Measurements from ENCODE around the gene DIP2C.
"Not testable (repeated sequence)": the region's sequence is repeated elsewhere in the genome, so short reads cannot be mapped to it uniquely, and the experiment has no call there.

DIP2C gene

DNA sequence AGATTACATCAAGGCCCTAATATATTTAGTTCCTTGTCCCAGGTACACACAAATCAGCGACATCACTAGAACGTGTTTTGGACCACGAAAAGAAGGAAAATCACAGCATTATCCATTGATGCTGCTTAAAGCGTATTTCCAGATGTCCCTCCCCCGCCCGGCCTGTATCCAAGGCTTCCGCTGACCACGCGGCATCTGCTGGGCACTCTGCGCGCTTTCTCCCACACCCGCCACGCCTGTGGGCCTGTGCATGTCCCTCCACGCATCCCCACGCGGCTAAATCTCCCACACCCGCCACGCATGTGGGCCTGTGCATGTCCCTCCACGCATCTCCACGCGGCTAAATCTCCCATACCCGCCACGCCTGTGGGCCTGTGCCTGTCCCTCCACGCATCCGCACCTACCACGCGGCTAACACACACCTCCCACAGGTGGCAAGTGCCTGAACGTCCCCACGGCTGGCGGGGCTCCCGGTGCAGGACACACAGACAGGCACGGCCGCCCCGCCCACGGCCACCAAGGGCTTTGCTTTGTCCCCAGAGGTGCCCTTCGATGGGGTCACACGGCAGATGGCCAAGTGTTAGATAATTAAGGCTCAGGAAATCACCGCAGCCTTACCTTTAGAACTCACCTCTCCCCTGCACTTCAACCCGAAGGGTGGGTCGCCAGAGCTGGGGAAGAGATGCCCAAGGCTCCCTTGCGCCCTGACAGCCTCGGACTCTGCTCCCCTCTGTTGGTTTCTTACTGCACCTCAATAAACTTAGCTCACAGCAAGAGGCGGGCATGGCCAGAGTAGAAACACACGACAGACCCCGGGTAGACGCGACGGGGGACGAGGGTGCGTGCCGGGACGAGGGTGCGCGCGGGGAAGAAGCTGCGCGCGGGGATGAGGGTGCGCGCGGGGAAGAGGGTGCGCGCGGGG, 49.5 kb downstream of the DIP2C start:
- DNase-seq = no peak

DNA sequence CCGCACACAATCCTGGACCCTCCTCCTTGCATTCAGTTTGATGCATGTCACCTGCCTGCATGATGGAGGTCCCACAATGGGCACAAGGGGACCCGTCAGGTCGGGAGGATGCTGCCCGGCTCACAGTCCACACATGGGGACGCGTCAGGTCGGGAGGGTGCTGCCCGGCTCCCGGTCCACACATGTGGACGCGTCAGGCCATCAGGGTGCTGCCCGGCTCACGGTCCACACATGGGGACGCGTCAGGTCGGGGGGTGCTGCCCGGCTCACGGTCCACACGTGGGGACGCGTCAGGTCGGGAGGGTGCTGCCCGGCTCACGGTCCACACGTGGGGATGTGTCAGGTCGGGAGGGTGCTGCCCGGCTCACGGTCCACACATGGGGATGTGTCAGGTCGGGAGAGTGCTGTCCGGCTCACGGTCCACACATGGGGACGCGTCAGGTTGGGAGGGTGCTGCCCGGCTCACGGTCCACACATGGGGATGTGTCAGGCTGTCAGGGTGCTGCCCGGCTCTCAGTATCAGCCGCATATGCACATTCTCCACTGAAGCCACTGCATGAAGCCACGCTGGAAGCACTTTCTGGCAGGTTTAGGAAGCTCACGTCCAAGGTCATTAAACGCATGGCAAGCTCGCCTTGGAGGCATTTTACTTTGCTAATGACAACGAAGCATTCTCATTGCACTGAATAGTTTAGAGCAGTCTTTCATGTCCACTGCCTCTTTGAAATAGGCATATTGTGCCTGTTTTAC, 50.3 kb downstream of the DIP2C start:
- DNase-seq = no peak

DNA sequence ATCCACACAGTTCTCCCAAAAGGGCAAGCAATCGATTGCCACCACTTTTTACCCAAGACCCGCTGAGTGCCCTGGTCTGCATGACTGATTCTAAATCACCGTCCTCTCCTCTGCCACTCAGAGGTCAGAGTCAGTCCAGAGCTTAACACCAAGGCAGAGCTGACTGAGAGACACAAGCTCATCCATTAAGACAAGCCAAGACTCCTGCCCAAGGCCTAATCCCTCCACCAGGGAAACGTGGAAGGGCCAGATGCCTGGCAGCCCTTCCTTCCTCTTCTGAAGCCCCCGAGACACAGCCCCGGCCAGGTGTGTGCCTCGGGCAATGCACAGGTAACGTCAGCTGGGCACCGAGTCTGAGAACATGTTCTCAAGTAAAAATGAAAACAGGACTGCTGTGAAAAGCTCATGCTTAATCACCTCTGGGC, 51.7 kb downstream of the DIP2C start:
- DNase-seq = no peak

DNA sequence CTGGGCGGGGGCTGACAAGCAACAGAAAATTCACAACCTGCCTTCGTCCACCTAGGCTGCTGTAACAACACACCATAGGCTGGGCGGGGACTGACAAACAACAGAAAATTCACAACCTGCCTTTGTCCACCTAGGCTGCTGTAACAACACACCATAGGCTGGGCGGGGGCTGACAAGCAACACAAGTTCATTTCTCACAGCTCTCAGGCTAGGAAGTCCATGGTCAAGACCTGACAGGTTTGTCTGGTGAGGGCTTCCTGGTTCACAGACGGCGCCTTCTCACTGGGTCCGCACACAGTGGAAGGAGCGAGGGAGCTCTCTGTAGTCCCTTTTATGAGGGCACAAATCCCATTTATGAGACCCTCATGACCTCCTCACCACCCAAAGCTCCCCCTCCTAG, 52.2 kb downstream of the DIP2C start:
- no peak for DNase-seq

DNA sequence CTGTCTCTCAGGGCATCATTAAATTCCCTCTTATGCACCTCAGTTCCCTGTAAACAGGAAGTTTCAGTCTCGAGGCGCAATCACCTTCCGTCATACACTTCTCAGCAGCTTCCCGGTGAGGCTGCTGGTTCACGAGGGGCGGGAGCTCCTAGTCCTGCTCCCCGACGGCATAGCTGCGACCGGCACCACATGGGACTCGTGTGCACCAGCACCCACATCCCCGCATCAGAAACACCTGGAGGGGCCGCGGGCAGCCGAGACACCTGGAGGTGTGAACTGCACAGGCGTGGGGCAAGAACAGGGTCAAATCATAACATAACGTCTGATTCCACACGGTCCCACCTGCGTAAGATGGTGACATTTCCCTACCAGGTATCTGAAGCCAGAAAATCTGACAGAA, 52.7 kb downstream of the DIP2C start:
- DNase-seq = no peak

DNA sequence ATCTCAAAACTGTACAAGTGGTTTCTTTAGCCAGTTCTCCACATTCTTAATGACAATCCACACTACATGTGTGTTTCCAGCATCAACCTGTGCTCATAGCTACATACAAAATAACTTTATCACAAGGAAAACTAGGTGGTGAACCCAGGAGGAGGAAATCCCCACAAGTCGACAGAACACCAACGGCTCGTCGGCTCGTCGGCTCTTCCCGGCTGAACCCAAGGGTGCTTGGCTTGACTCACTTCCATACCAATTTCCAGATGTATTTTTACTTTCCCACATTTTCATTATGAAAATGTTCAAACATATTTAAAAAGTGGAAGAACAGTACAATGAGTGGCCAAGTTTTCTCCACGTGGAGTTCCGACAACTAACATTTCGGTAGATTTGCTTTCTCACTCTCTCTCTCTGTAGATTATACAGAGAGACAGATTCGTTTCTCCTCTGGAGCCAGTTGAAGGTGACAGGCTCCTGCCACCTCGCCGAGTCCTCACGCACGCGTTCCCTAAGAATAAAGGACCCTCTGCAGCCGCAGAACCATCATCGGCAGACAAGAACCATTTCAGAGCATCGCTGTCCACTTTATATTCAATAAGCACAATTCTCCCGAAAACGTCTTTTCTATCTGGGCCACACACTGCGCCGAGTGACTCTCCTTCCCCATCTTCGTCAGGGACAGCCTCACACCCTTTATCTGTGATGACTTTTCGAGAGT, 53.3 kb downstream of the DIP2C start:
- DNase-seq = no peak

DNA sequence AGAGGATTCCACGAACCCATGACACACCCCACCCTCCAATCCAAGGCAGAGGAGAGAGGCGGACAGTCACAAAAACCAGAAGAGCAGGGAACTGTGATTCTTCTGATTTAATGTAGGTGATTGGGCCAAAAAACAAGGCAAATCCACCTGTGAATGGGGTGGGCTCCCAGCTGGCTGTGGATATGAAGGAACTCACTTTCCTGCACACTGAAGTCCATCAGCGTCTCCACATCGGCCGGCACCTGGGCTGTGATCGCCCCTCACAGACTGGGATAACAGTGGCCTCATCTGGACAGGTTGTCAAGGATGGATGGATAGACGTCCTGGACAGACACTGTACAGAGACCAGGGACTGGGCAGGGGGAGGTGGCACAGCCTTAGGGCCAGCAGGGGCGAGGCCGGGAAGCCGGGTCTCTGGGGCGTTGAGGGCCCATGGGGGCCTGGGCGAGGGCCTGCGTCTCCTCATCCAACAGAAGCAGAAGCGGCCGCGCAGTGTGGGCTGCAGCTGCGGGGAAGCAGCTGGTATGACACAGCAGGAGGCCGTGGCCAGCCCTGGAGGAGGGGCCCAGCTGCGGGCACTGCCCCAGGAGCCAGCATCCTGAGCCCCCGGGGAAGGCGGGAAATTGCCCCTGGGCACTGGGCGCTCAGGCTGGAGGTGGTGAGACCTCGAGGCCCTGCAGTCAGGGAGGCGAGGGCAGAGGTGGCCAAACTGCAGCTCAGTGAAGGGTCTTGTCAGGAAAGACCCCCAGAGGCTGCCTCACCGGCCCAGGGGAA, 54.2 kb downstream of the DIP2C start:
- DNase-seq = no peak

GRCh38 chr10:634256-634655, 55.2 kb downstream of the DIP2C start:
- no peak for DNase-seq

GRCh38 chr10:633279-634245, 55.9 kb downstream of the DIP2C start:
- DNase-seq = no peak

DNA sequence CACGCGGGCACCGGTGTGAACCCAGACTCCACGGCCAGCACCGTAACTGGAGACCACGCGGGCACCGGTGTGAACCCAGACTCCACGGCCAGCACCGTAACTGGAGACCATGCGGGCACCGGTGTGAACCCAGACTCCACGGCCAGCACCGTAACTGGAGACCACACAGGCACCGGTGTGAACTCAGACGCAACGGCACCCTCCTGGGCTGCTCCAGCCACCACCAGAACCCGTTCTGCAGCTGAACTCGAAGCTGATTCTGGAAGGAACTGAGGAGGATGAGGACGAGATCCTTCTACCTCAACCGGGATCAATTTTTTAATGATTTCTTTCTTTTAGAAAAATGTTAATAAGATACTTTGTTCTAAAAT, 56.7 kb downstream of the DIP2C start:
- DNase-seq = not testable (repeated sequence)

DNA sequence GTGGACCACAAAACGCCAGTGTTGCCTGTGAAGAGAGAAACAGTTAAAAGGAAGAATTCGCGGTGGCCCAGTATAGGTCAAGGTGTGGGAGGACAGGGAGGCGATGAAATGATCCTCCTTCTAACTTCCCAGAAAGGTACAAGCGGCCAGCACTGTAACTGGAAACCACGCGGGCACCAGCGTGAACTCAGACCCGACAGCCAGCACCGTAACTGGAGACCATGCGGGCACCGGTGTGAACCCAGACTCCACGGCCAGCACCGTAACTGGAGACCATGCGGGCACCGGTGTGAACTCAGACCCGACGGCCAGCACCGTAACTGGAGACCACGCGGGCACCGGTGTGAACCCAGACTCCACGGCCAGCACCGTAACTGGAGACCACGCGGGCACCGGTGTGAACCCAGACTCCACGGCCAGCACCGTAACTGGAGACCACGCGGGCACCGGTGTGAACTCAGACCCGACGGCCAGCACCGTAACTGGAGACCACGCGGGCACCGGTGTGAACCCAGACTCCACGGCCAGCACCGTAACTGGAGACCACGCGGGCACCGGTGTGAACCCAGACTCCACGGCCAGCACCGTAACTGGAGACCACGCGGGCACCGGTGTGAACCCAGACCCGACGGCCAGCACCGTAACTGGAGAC, 57.2 kb downstream of the DIP2C start:
- not testable (repeated sequence) for DNase-seq

DNA sequence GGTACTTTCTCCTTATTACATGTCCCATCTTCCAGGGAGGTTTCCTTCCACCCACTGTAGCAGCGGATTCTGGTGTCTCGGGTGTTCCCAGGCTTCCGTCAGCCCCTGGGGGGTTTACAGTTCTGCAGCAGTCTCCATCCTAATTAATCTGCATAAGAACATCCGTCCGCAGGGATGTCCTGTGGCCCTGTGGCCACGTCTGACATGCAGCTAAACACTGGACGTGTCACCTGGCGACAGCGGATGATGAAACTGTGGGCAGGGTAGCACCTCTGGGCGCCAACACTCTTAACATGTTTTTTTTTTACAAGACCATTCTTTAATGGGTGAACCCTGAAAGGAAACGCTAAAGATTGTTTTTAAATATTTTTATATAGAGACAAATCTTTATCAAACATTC, 58.2 kb downstream of the DIP2C start:
- DNase-seq = no peak

DNA sequence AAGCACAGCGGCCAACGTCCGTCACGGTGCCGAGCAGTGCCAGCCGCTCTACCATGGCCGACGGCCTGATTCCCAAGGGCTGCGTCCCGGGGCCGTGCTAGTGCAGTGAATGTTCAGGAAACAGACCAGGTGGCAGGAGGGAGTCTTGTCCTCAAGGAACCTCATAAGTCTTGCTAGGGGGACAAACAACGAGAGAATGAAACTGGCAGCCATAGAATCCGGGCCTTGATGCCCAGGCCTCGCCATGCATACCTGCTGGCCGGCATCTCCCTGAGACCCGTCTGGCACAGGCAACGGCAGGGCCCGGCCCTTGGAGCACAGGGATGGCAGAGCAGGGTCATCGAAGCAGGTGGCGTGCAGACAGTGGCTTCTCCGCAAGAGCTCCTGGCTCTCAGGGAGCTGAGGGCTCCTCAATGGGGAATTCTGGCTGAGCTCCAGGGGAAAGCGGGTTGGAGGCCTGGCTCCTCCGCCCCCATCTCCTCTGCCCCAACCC, 58.8 kb downstream of the DIP2C start:
- DNase-seq = no peak

- no peak for DNase-seq
Observed at GRCh38 chr10:629186-629998, 60.1 kb downstream of the DIP2C start.

- no peak for DNase-seq
Observed at GRCh38 chr10:628386-629045, 61.0 kb downstream of the DIP2C start.

DNA sequence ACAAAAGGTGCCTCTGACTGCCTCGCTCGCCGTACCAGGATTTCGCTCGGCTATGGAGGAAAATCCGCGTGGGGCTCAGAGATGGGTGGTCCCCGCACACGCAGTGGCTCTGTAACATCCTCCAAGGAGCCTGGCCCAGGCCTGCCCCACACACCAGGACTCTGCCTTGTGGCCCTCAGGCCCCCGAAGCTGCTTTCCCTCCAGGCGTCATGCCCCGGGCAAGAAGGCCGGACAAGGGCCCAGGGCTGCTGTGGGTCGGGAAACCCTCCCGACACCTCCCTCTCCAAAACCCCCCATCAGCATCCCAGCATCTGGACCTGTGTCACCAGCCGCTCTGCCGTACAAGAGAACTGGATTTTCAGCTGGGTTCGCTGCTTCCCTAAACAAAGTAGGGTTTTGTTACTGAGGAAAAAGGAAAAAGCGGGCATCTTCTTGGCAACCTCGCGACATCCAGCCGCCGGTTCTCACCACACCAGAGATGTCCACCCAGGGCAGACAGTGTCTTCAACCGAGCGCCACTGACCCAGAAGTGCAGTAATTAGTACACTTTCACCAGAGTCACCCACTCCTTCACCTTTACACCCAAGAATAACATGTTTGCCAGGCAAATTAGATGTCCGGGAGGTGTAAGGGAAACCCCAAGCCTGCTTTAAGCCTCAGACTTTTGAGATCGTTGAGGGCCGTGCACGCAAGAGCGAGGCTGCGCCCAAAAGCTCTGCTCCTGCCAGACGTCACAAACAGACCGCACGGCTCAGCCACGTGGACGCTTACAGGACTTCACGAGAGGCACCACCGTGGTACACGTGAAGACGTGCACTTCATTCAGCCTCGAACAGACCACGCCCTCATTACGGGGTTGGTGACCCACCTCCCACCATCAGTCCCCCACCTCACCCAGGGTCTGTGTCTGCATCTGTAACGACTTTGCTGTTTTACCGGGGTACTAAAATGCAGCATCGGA, 62.2 kb downstream of the DIP2C start:
- no peak for DNase-seq

- DNase-seq = no peak
Observed at GRCh38 chr10:625751-626711, 63.4 kb downstream of the DIP2C start.

All from NCI-H2171 (cell line).